NCI-H2227 treated with DMSO at 0.1 percent for 48 hours (cell line): ENCODE measurements around the gene FOXN3.
"Not testable (repeated sequence)": the region's sequence is repeated elsewhere in the genome, so short reads cannot be mapped to it uniquely, and the experiment has no call there.

Experiments used
- DNase-seq: peaks from one replicate; lab custom pipeline; 2025; lab: John Stamatoyannopoulos, UW

FOXN3 gene

DNA sequence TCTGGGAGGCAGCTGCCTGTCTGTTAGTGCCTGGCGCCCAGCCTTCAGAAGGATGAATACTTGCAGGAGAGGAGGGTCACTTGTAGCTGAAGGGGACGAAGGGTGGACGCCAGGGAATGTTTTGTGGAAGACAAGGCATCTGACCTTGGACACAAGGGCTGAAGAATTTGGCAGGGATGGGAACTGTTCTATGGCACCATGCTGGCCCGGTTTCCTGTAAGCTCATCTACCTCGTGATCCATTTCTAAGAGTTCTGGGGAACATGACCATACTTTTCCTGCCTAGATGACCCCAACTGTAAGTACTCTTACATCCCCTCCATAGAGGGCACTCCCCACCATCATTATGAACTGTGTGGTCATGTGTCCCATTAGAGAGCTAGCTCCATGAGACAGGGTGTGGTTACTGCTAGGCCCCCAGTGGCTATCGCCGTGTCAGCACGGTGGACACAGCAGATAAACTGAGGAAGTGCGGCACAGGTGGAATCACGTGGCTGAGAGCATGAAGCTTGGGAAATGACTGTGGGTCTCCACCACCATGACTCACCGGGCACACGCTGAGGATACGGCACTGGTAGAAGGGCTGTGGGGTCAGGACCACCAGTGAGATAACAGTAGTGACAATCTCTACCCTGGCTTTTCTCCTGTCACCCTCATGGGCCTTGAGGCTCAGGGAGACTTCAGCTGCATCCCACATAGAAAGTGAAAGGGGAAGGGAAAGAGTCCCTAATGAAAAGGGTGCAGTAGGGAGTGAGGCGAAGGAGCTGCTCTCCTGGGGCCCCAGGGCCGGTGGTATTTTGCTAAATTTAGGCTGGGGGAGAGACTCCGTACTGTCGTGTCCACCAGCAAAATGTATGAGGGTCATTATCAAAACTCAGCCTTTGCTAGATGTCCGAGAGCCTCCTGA lies 252.6 kb downstream of the FOXN3 start:
- no peak for DNase-seq

DNA sequence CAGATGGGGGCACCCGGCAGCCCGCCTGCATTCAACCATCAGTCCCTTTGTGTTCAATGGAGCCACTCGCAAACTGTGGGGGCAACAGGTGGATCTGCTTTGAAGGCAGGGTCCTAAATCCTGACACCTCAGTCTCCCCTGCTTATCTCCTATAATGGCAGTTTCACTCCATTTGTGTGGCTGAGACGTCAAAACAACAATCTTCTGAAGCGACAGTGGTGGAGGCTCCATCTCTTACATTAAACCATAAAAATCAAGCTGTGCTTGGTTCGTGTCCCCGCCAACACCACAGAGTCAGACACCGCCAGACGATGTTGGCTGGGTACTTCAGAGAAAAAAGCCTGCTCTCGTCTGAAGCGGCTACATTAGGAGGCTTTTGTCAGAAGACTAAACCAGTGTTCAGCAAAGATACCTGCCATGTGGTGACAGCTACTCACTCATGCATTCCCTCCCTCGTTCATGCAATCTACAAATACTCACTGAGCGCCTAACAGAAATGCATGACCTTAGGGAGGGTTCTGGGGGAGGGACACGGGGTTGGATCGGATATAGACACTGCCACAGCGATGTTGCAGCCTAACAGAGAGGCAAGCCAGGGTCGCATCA lies 253.9 kb downstream of the FOXN3 start:
- DNase-seq = no peak

DNA sequence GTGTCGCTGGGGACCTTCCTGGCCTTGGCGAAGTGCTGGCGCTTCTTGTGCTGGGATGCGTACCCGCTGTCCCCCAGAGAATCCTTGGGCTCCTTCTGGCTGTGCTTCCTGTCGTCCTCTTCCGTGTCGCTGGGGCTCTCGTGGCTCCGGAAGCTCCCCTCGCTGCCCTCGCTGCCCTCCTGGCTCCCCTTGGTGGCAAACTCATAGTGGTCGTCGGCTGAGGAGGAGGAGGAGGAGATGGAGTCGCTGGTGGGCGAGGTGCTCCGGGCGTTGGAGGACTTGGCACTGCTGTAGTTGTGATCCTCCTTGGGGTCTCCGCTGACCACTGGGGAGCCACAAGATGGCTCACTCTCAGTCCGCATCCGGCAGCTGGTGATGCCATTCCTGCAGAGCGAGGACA lies 254.4 kb downstream of the FOXN3 start:
- DNase-seq = no peak

DNA sequence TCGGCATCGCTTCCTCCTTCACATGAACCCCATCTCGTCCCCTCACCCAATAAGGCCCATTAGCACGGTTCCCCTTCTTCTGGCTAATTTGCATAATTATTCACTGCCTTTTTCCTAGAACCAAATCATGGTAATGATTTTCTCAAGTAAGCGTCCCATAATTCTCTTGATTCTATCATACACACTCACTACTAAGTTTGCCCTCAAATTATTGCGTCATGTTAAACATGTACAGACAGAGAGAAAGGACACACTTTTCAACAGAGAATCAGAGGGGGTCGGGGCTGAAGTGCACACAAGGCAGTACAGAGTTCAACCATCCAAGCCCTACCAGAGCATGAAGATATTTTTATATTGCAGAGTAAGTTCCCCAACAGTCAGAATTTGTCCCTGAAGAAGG lies 256.6 kb downstream of the FOXN3 start:
- DNase-seq = no peak

DNA sequence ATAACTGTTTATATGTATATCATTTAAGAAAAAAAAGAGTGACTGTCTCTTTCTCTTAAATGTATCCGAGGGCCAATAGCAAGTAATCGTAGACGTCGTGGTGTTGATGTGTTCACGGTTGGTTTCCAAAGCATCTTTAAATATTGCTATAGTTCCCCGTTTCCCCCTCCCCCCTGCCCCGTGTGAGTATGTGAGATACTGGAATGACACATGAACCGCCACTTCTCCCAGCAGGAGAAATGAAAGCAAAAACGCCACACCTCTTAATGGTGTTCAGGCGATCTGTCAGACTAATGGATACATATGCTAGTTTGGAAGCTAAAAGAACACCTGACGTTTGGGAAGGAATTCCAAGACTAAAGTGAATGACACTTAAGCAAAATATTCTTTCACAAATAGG lies 258.3 kb downstream of the FOXN3 start:
- no peak for DNase-seq

DNA sequence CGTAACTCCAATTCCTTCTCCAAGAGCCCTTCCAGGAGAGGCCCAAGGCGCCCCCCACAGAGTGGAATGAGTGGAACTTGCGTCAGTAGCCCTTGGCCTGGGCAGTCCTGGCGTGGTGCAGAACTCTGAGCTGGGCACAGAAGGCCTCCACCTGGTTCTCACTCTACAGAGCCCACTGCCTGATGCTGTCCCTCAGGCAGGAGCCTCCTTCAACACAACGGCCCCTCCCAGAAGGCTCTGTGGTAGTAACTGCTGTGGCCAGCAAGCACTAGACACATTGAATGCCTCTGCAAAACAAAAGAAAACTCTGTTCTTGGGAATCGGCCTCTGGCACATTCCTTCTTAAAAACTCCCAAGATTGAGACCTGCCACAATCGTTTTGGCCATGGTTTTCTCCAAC lies 258.9 kb downstream of the FOXN3 start:
- DNase-seq = not testable (repeated sequence)

DNA sequence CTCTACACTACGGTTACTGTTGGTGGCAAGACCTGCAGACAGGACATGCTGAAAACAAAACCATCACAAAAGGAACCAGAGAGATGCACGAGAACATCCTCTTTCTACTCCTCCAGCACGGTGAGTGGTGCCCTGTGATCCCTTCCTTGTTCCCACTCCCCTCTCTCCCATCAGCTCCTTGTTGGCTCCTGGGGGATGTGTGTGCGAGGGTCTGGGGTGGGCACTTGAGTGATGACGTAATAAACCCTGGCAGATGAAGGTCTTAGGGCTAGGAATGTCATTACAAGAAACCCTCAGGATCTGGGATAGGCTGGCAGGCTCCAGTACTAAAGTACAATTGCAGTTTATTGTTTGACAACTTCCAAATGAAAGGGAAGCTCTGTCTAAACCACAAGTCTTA lies 261.5 kb downstream of the FOXN3 start:
- DNase-seq = no peak

DNA sequence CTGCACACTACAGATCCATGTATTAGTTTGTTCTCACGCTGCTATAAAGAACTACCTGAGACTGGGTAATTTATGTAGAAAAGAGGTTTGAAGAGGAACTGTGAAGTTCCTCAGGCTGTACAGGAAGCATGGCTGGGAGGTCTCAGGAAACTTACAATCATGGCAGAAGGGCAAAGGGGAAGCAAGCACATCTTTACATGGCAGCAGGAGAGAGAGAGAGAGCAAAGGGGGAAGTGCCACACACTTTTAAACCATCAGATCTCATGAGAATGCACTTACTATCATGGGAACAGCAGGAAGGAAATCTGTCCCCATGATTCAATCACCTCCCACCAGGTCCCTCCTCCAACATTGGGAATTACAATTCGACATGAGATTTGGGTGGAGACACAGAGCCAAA lies 265.3 kb downstream of the FOXN3 start:
- not testable (repeated sequence) for DNase-seq

DNA sequence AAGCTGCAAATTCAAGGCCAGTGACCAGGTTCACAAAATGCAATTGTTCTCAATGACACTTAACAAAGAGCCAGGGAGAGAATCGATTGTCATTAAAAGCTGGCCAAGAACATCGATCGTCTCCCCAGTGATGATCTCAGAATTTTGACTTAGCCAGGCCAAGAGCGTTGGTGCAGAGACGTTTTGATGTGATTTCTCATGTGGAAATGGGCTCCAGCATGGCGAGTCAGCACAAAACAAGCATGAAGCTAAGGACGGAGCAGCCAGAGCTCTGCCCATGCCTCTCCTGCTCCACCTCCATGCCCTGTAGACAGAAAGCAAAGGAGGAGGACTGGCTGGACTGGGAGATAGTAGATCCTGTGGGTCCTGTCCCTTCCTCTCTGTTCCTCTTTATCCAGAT lies 270.8 kb downstream of the FOXN3 start:
- no peak for DNase-seq

DNA sequence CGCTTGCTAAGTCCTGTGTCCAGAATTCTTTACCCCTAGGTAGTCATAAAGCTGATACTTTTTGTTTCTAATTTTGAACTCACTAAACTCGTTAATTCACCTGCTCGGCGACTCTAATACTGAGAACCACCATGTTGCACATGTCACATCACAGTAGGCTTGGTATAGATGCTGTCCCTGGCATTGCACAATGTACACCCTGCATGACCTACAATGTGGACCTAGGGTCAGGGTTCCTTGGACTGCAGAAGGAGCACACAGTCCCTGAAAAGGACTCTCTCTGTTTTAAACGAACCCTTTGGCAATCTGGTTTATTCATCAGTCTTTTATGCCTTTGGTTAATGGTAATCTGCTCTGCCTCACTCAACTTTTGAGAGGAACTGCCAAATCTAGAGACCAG lies 272.4 kb downstream of the FOXN3 start:
- no peak for DNase-seq

DNA sequence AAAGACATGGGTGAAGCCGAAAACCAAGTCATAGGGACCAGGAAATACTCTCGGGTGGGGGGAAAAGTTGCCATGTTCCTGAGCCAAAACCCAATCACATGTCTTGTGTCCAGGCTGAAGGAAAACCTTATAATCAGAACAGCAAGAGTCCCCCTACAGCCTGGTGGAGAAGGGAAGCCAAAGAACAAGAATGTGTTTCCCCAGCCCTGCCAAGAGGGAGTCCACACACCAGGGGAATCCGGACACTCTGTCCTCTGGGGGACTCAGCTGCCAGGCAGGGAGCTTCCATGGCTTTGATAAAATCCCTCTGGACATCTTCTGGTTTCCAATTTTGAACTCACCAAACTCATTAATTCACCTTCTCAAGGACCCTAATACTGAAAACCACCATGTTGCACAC lies 273.0 kb downstream of the FOXN3 start:
- no peak for DNase-seq

DNA sequence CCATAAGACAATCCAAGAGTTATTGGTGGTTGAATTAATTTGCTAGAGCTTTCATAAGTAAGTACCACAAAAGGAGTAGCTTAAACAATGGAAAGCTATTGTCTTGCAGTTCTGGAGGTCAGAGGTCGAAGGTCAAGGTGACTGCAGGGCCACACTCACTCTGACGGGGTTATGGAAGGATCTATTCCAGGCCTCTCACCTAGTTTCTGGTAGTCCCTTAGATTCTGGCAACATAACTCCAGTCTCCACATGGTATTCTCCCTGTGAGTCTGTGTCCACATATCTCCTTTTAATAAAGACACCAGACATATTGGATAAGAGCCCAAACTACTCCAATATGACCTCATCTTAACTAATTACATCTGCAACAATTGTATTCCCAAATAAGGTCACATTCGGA lies 273.4 kb downstream of the FOXN3 start:
- DNase-seq = no peak

DNA sequence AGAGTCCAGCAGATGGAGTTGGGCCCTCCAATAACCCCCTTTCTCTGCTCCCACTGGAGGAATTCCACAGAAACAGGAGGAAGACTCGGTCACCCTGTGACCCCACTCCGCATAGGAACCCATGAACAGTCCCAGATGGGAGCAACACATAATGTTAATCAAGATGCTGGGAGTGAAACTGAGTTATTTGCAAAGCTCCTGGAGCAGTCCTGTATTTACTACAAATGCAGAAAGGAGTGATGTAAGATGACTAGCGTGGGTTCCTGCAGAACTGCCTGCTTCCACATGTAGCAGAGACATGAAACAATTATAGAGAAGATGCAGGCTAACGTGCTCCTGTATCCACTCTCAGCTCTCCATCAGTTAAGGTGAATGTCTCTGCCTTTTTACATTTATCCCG lies 274.7 kb downstream of the FOXN3 start:
- DNase-seq = no peak

DNA sequence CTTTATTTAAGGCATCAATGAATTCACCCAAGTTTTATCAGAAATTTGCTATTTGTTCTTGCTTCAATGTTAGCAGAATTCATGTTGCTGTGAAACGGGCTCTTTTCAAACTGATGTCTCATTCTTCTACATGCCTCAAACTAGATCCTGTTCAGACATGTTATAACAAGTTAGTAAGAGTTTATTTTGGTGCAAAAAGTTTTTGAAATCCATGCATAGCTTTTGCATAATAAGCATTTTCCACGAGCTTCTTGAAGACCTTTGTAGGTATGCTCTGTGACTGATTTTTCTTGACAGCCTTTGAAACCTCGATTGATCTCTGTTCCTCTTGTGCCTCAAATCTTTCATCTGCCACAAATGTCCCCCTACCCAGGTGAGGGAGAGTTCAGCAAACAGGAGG lies 275.2 kb downstream of the FOXN3 start:
- DNase-seq = no peak

DNA sequence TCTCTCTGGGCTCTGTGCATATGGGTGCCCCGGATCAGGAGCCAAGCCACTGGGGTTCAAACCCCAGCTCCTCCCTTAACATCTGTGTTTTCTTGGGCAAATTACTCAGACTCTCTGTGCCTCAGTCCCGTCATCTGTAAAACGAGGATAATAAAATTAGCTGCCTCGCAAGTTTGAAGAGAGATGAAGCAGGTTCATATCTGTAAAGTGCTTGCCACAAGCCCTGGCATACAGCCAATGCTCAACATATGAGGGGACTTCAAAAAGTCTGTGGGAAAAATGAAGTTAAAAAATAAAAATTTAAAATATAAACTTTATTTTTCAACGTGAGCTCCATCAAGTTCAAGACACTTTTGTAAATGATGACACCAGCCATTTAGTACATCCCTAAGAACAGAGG lies 276.7 kb downstream of the FOXN3 start:
- DNase-seq = no peak

DNA sequence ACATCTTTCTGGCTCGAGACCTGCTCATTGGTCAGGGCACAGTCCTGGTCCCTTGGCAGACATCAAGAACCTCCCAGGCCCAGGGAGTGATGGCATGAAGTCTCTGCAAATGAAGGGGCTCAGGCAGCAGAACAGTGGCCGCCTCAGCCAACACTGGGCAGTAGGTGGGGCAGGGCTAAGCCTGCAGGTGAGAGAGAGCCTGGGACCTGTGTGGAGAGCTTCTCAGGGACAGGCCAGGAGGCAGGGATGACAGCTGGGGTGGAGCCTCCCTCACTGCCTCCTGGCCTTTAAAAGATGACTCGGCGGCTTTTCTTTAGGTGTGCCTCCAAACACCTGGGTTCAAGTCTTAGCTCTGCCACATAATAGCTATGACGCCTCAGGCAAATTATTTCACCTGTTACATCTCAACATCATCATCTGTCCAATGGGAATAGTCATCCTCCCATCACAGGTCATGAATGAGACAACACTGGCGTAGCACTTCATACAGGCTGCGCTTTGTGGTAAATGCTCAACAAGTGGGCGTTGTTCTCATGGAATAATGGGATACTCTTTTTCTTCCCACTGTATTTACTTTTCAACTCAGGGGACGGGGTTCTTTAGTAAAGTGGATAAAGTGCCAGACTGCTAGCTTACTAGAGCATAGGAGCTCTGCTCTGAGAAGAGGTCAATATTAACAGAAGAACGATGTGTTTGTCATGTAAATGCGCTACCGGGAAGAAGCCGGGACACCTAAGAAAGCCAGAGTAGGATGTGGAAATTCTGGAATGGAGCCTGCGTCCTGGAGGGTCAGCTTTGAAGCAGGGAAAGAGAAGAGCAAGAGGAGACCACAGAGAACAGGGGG lies 277.4 kb downstream of the FOXN3 start:
- no peak for DNase-seq

DNA sequence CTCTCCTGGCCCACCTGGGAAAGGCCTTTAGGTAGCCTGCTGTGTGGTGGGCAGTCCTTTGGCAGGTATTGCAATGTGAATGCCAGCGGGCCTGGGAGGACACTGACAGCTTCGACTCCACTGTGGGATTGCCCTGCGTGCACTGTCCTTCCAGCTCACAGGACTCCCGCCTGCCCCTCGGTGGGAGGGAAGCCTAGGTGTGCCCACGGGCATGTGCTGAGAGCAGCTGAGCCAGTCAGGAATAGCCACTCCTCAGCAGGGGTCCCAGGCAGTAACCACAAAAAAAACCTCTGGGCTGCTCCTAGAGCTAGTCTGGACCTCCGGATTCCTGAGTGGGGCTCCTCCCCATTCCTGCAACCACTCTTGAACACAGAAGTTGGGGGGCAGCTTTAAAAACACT lies 278.2 kb downstream of the FOXN3 start:
- no peak for DNase-seq

DNA sequence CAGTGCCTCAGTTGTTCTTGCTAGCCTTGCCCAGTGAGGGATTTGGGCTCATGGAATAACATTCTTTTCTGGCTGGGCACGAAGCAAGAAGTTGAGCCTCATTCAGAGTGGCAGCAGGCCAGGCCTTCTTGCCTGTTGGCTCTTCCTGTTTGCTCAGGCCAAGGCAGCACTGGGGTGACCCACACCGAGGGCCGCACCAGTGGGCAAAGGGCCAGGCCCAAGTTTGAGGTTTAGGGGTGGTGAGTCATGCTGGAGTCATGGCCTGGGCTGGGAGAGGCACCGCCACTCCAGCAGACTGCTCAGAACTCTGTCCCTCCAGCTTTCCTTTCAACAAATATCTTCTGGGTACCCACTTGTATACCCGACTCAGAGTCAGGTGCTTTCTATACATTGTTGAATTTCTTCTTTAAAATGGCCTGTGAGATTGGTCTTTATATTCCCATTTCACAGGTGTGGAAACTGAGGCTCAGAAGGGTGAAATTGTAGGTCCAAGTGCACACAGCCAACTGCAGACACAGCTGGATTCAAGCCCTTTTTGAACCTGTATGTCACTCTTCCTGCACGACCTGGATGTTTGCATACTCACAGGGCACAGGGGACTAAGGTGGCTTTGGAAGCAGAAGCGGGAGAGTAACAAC lies 279.4 kb downstream of the FOXN3 start:
- no peak for DNase-seq

DNA sequence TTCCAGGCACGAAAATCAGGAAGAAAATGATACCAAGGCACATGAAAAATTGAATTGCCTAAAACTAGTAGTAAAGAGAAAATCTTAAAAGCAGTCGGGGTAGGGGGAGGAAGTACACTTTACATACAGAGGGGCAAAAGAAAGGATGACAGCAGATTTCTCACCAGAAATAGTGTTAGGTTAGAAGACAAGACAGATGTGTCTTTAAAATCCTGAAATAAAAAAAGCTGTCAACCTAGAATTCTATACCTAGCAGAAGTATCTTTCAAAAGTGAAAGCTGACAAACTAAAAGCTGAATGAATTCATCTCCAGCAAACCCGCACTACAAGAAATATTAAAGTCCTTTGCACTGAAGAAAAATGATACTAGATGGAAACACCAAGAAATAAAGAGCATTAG lies 280.4 kb downstream of the FOXN3 start:
- DNase-seq = no peak

DNA sequence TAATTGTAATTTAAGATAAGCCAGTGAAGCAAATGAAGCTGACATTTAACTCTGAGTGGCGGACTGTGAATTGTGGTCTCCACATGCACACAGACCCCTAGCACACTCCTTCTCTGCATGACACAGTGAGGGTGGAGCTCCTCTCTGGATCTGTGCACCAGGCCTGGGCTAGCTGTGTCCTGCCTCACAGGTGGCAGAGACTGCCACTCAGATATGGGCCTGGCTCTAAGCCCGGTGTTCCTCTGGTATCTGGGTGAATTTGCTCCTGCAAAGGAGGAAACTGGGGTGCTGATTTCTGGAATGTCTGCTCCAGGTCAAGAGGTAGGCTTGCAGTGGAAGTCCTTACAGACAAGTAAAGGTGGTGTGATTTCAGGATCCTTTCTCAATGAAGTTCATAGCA lies 282.4 kb downstream of the FOXN3 start:
- no peak for DNase-seq

DNA sequence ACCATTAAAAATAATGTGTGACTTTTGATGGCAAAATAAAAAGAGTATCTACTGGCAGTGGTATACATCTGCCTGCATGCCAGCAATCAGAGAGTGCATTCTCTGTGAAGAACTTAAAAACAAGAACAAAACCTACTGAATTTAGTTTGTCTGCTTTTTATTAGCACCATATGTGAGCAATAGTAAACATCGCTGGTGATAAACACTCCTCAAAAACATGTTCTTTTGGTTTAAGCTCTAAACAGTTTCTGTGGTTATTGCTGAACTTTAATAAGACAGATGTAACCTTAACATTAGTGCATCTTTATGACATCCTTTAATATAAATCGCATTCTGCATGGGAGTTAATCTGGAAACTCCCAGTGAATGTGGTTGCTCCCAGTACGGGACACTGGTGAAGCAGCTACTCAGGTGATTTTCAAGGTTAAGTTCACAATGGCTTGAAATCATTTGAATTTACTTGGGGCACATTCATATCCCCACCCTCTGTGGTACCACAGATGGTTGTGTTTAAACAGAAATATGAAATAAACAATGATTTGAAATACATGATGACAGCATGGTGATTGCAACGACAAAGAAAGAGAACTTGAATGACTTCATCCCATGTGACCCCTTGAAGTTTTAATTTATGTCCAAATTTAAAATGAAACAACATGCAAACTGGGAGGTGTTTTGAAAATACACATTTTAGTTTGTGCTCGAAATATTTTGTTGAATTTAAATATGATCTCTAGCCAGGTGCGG lies 285.9 kb downstream of the FOXN3 start:
- no peak for DNase-seq

DNA sequence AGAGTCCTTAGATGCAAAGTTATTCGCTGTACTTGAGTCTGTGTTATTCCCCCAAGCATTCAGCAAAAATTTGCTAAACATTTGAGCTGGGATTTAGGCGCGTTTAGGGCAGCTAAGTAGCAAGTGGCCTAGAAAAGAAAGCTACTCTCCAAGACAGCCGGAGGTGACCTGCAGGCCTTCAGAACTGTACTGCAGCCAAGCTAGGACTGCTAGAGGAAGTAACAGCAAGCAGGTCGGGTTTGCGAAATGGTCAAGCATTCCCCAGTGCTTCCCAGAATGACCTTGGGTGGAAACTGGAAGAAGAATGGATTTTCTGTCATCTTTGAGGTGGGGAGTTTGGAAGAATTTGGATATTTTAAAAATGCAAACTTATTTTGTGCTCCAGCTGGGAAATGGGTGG lies 287.5 kb downstream of the FOXN3 start:
- no peak for DNase-seq
